ENCODE data around the gene CEP57L1. TPM values are rescaled to one million over a fixed set of nuclear protein-coding genes. Genes with fewer than 3 reads are reported as not detected.

The CEP57L1 gene
- total and polyA plus RNA-seq, 10 of the 15 experiments (the other 5 are each of a cell fraction or from before 2014, with no cell fraction given) = 12.7 to 30.5 (median 21.9) TPM

DNA sequence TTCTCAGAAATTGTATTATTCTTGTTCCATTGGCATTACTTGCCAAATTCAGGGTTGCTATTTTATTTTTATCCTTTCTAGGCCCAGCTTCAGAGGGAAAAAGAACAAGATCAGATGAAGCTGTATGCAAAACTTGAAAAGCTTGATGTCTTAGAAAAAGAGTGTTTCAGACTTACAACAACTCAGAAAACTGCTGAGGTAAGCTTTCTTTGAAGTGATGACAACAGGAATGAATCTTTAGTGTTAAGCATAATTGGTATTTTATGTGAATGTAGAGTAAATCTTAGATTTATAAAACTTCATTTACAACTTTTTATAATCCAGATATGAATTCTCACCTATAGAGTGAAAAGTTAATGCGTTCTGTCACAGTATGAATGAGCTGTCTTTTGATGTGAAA is 58.4 kb downstream of the CEP57L1 start:
- CTCF ChIA-PET = no interaction called here
- intact Hi-C loops (cut with micrococcal nuclease; ENCODE audit: unreplicated experiment) = no loop called here
- no peak for TF ChIP-seq TCF7 (IDR thresholded peaks at IDR 0.05; ENCODE audit: borderline replicate concordance)
- TF ChIP-seq TCF3 (IDR thresholded peaks at IDR 0.05; ENCODE audit: borderline replicate concordance, insufficient read depth, low read depth, low read length) = no peak
- TF ChIP-seq, protein P1, sequence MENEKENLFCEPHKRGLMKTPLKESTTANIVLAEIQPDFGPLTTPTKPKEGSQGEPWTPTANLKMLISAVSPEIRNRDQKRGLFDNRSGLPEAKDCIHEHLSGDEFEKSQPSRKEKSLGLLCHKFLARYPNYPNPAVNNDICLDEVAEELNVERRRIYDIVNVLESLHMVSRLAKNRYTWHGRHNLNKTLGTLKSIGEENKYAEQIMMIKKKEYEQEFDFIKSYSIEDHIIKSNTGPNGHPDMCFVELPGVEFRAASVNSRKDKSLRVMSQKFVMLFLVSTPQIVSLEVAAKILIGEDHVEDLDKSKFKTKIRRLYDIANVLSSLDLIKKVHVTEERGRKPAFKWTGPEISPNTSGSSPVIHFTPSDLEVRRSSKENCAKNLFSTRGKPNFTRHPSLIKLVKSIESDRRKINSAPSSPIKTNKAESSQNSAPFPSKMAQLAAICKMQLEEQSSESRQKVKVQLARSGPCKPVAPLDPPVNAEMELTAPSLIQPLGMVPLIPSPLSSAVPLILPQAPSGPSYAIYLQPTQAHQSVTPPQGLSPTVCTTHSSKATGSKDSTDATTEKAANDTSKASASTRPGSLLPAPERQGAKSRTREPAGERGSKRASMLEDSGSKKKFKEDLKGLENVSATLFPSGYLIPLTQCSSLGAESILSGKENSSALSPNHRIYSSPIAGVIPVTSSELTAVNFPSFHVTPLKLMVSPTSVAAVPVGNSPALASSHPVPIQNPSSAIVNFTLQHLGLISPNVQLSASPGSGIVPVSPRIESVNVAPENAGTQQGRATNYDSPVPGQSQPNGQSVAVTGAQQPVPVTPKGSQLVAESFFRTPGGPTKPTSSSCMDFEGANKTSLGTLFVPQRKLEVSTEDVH (IDR thresholded peaks at IDR 0.05; ENCODE audit: low read depth, partially characterized antibody) = no peak
- TF ChIP-seq BHLHE40 (IDR thresholded peaks at IDR 0.05; ENCODE audit: borderline replicate concordance in 1 of 2, low read depth in 2 of 2, low read length in 1 of 2) = no peak
- no peak for TF ChIP-seq EZH2 (IDR thresholded peaks at IDR 0.05; ENCODE audit: borderline replicate concordance, control insufficient read depth, low read depth, low read length)
- no peak for TF ChIP-seq SRF (IDR thresholded peaks at IDR 0.05; ENCODE audit: low read depth in 2 of 2, low read length in 2 of 2)
- TF ChIP-seq NBN (IDR thresholded peaks at IDR 0.05) = no peak
- TF ChIP-seq, protein P2, sequence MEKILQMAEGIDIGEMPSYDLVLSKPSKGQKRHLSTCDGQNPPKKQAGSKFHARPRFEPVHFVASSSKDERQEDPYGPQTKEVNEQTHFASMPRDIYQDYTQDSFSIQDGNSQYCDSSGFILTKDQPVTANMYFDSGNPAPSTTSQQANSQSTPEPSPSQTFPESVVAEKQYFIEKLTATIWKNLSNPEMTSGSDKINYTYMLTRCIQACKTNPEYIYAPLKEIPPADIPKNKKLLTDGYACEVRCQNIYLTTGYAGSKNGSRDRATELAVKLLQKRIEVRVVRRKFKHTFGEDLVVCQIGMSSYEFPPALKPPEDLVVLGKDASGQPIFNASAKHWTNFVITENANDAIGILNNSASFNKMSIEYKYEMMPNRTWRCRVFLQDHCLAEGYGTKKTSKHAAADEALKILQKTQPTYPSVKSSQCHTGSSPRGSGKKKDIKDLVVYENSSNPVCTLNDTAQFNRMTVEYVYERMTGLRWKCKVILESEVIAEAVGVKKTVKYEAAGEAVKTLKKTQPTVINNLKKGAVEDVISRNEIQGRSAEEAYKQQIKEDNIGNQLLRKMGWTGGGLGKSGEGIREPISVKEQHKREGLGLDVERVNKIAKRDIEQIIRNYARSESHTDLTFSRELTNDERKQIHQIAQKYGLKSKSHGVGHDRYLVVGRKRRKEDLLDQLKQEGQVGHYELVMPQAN (conservative IDR thresholded peaks at IDR 0.05) = no peak
- TF ChIP-seq NR2C1 (IDR thresholded peaks at IDR 0.05) = no peak
- TF ChIP-seq, protein P3, sequence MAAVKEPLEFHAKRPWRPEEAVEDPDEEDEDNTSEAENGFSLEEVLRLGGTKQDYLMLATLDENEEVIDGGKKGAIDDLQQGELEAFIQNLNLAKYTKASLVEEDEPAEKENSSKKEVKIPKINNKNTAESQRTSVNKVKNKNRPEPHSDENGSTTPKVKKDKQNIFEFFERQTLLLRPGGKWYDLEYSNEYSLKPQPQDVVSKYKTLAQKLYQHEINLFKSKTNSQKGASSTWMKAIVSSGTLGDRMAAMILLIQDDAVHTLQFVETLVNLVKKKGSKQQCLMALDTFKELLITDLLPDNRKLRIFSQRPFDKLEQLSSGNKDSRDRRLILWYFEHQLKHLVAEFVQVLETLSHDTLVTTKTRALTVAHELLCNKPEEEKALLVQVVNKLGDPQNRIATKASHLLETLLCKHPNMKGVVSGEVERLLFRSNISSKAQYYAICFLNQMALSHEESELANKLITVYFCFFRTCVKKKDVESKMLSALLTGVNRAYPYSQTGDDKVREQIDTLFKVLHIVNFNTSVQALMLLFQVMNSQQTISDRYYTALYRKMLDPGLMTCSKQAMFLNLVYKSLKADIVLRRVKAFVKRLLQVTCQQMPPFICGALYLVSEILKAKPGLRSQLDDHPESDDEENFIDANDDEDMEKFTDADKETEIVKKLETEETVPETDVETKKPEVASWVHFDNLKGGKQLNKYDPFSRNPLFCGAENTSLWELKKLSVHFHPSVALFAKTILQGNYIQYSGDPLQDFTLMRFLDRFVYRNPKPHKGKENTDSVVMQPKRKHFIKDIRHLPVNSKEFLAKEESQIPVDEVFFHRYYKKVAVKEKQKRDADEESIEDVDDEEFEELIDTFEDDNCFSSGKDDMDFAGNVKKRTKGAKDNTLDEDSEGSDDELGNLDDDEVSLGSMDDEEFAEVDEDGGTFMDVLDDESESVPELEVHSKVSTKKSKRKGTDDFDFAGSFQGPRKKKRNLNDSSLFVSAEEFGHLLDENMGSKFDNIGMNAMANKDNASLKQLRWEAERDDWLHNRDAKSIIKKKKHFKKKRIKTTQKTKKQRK (IDR thresholded peaks at IDR 0.05; ENCODE audit: low read depth, low read length) = no peak
- no peak for TF ChIP-seq SMAD1 (IDR thresholded peaks at IDR 0.05; ENCODE audit: low read depth, partially characterized antibody)
- no peak for TF ChIP-seq ATF7 (IDR thresholded peaks at IDR 0.05; ENCODE audit: low read depth)
- TF ChIP-seq, protein P4, sequence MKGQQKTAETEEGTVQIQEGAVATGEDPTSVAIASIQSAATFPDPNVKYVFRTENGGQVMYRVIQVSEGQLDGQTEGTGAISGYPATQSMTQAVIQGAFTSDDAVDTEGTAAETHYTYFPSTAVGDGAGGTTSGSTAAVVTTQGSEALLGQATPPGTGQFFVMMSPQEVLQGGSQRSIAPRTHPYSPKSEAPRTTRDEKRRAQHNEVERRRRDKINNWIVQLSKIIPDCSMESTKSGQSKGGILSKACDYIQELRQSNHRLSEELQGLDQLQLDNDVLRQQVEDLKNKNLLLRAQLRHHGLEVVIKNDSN (IDR thresholded peaks at IDR 0.05; ENCODE audit: borderline replicate concordance, extremely low read length, insufficient read depth, low read depth, low read length) = no peak
- no peak for TF ChIP-seq NRF1 (conservative IDR thresholded peaks at IDR 0.05; ENCODE audit: low read depth, low read length)
- no peak for TF ChIP-seq IRF4 (IDR thresholded peaks at IDR 0.05; ENCODE audit: low read depth, low read length)

More for the DNA sequence above, 58.4 kb downstream of the CEP57L1 start:
- no peak for DNase-seq (ENCODE audit: low read depth, low spot score)
- in situ Hi-C loops (cut with MboI) = no loop called here
- no peak overlapping the region for H2AFZ ChIP-seq (ENCODE audit: control insufficient read depth, low read depth, low read length)
- no peaks in the 10 kb centered on the region for H3K4me1 ChIP-seq (ENCODE audit: control insufficient read depth, insufficient read depth, low read length)
- POLR2A ChIA-PET = no interaction called here
- H3K9me3 ChIP-seq (replicated peaks; ENCODE audit: control insufficient read depth, insufficient read depth, low read length) = no peaks in the 10 kb centered on the region; the same call in 2 of the 3 replicates
- no peaks in the 10 kb centered on the region for H3K27me3 ChIP-seq (replicated peaks in 1 of 2; ENCODE audit: control insufficient read depth in 2 of 2, insufficient read depth in 2 of 2, low read length in 1 of 2)
- H3K27ac ChIP-seq (ENCODE audit: control insufficient read depth, insufficient read depth) = no peak overlapping the region
- SMC1A ChIA-PET (ENCODE audit: uncharacterized antibody, unreplicated experiment) = no interaction called here
- RAD21 ChIA-PET (ENCODE audit: unreplicated experiment) = no interaction called here
- H3K9ac ChIP-seq (ENCODE audit: control insufficient read depth, insufficient read depth, low read length) = no peak overlapping the region
- H3K4me3 ChIP-seq = no peak overlapping the region
- no TSS peak for BruUV-seq (replicated peaks)
- no peaks in the 10 kb centered on the region for H4K20me1 ChIP-seq (ENCODE audit: control insufficient read depth, insufficient read depth)
- no peak overlapping the region for H3K4me2 ChIP-seq (ENCODE audit: control insufficient read depth, insufficient read depth)
- no peaks in the 10 kb centered on the region; a peak in 1 of 4 replicates for H3K36me3 ChIP-seq (ENCODE audit: control insufficient read depth in 2 of 2, insufficient read depth in 2 of 2, low read length in 1 of 2)
- no peaks in the 10 kb centered on the region for H3K79me2 ChIP-seq (ENCODE audit: control insufficient read depth, insufficient read depth, low read length)
- FAIRE-seq = no peak
- 100% methylated on average over 1 of the region's 1 CpG for WGBS (ENCODE audit: insufficient coverage, insufficient replicate concordance, low lambda C conversion rate, missing lambda C conversion rate)
- ATAC-seq = no peak
